HEK293T (cell line): Measurements from ENCODE around the gene C10orf67.

ENCODE experiments used
- CTCF ChIA-PET: fragments of 350-600 bp; formaldehyde crosslinking; extraction: SDS; loops from one replicate; lab custom pipeline; 2021; ENCODE audit warnings: antibody characterized with exemption, inconsistent platforms; lab: Yijun Ruan, JAX
- POLR2A ChIA-PET: fragments of 350-600 bp; formaldehyde crosslinking; extraction: SDS; loops from one replicate; lab custom pipeline; 2020; ENCODE audit warnings: antibody characterized with exemption, inconsistent platforms; lab: Yijun Ruan, JAX
- DNase-seq: peaks from one replicate; pipeline ENCODE4 v3.0.0; 2012; ENCODE audit warnings: mixed read lengths; ENCODE audit errors: extremely low spot score
- ARNT ChIP-seq: fragments of 450-650 bp; IDR thresholded peaks from 2 replicates; pipeline ENCODE4 v1.6.1; 2017; ENCODE audit warnings: mild to moderate bottlenecking
- BHLHE40 ChIP-seq: fragments of 450-650 bp; IDR thresholded peaks from 2 replicates; pipeline ENCODE4 v1.6.1; 2016; ENCODE audit warnings: mild to moderate bottlenecking, moderate library complexity, borderline replicate concordance
- CTBP1 ChIP-seq: fragments of 450-650 bp; IDR thresholded peaks from 2 replicates; pipeline ENCODE4 v1.6.1; 2016; ENCODE audit warnings: borderline replicate concordance
- ELF4 ChIP-seq: fragments of 450-650 bp; IDR thresholded peaks from 2 replicates; pipeline ENCODE4 v1.6.1; 2017; ENCODE audit warnings: antibody characterized with exemption
- FOXA1 ChIP-seq: fragments of 450-650 bp; IDR thresholded peaks from 2 replicates; pipeline ENCODE4 v1.6.1; 2016; ENCODE audit warnings: mild to moderate bottlenecking
- FOXK2 ChIP-seq: fragments of 450-650 bp; IDR thresholded peaks from 2 replicates; pipeline ENCODE4 v1.6.1; 2016; ENCODE audit warnings: mild to moderate bottlenecking
- FOXM1 ChIP-seq: fragments of 450-650 bp; IDR thresholded peaks from 2 replicates; pipeline ENCODE4 v1.6.1; 2017; ENCODE audit warnings: mild to moderate bottlenecking, borderline replicate concordance
- HDGF ChIP-seq: fragments of 450-650 bp; IDR thresholded peaks from 2 replicates; pipeline ENCODE4 v1.6.1; 2017; ENCODE audit warnings: antibody characterized with exemption, borderline replicate concordance
- L3MBTL2 ChIP-seq: fragments of 450-650 bp; conservative IDR thresholded peaks from 2 replicates; pipeline ENCODE4 v1.6.1; 2016; ENCODE audit warnings: mild to moderate bottlenecking
- LEF1 ChIP-seq: fragments of 450-650 bp; IDR thresholded peaks from 2 replicates; pipeline ENCODE4 v1.6.1; 2017; ENCODE audit warnings: mild to moderate bottlenecking, borderline replicate concordance
- NFRKB ChIP-seq: fragments of 450-650 bp; IDR thresholded peaks from 2 replicates; pipeline ENCODE4 v1.6.1; 2016; ENCODE audit warnings: mild to moderate bottlenecking, moderate library complexity
- PKNOX1 ChIP-seq: fragments of 450-650 bp; IDR thresholded peaks from 2 replicates; pipeline ENCODE4 v1.6.1; 2016
- SP1 ChIP-seq: fragments of 450-650 bp; IDR thresholded peaks from 2 replicates; pipeline ENCODE4 v1.6.1; 2017
- SUZ12 ChIP-seq: fragments of 450-650 bp; IDR thresholded peaks from 2 replicates; pipeline ENCODE4 v1.6.1; 2016; ENCODE audit warnings: mild to moderate bottlenecking
- TARDBP ChIP-seq: fragments of 450-650 bp; IDR thresholded peaks from 2 replicates; pipeline ENCODE4 v1.6.1; 2016
- ZNF384 ChIP-seq: fragments of 450-650 bp; IDR thresholded peaks from 2 replicates; pipeline ENCODE4 v1.6.1; 2016

C10orf67 gene

GRCh38 chr10:23340354-23340753, 4.2 kb downstream of the C10orf67 start:
- ChIA-PET CTCF (no interaction called here), POLR2A (interaction anchor here (1.7 kb wide), 1 partner anchor 99 kb away, joined by 5 read pairs; the partner anchor contains the start of gene OTUD1)
- no peak for DNase-seq
- TF ChIP-seq ZNF384 (no peak), FOXA1 (no peak), HDGF (no peak), BHLHE40 (no peak), PKNOX1 (no peak), FOXK2 (no peak), CTBP1 (no peak), SP1 (no peak), SUZ12 (no peak), LEF1 (no peak), FOXM1 (no peak)

GRCh38 chr10:23338886-23339285, 5.7 kb downstream of the C10orf67 start:
- no peak for TF ChIP-seq NFRKB
- TF ChIP-seq FOXA1 = no peak
- TF ChIP-seq PKNOX1 = no peak
- TF ChIP-seq SP1 = no peak
- CTCF ChIA-PET = no interaction called here
- no peak for DNase-seq
- POLR2A ChIA-PET = no interaction called here

- TF ChIP-seq L3MBTL2 (no peak), PKNOX1 (no peak), ZNF384 (no peak), ELF4 (no peak), LEF1 (no peak), FOXK2 (no peak), BHLHE40 (no peak), NFRKB (no peak), FOXA1 (no peak), CTBP1 (no peak), ARNT (no peak), TARDBP (no peak), SP1 (no peak), FOXM1 (no peak)
- DNase-seq = no peak
- ChIA-PET CTCF (interaction anchor here (0.9 kb wide), 1 partner anchor 20 kb away, joined by 3 read pairs; no protein-coding TSS in a partner anchor), POLR2A (no interaction called here)
Measured at GRCh38 chr10:23338155-23338828, 6.3 kb downstream of the C10orf67 start.

- TF ChIP-seq HDGF (no peak), TARDBP (no peak), LEF1 (no peak), FOXA1 (no peak), BHLHE40 (no peak), FOXK2 (no peak), SP1 (no peak), ZNF384 (no peak)
- POLR2A ChIA-PET = no interaction called here
- CTCF ChIA-PET = interaction anchor here (0.6 to 0.9 kb wide), 2 partner anchors 20 to 22 kb away, joined by 3 to 4 read pairs; no protein-coding TSS in a partner anchor
- no peak for DNase-seq
Measured at GRCh38 chr10:23337616-23338015, 7.0 kb downstream of the C10orf67 start.

- CTCF ChIA-PET = interaction anchor here (0.6 kb wide), 1 partner anchor 172 kb away, joined by 6 read pairs; no protein-coding TSS in a partner anchor
- no peak for DNase-seq
- TF ChIP-seq NFRKB (no peak), CTBP1 (no peak), FOXK2 (no peak), ELF4 (no peak), SP1 (no peak), L3MBTL2 (no peak)
- POLR2A ChIA-PET = no interaction called here
Measured at GRCh38 chr10:23331567-23332301, 12.9 kb downstream of the C10orf67 start.

- DNase-seq = no peak
- TF ChIP-seq CTBP1 = no peak
- no peak for TF ChIP-seq L3MBTL2
- TF ChIP-seq TARDBP = no peak
- no peak for TF ChIP-seq BHLHE40
- no peak for TF ChIP-seq SUZ12
- no peak for TF ChIP-seq FOXM1
- no peak for TF ChIP-seq ARNT
- TF ChIP-seq PKNOX1 = no peak
- TF ChIP-seq SP1 = no peak
- TF ChIP-seq ELF4 = no peak
- no peak for TF ChIP-seq FOXA1
- no peak for TF ChIP-seq HDGF
- TF ChIP-seq FOXK2 = no peak
- no peak for TF ChIP-seq NFRKB
- TF ChIP-seq LEF1 = no peak
- TF ChIP-seq ZNF384 = no peak
- ChIA-PET CTCF (no interaction called here), POLR2A (no interaction called here)
Measured at GRCh38 chr10:23330948-23331347, 13.6 kb downstream of the C10orf67 start.
